ENCODE data around the gene B4GALNT2.
"Not testable (repeated sequence)": the region's sequence is repeated elsewhere in the genome, so short reads cannot be mapped to it uniquely, and the experiment has no call there.

Gene B4GALNT2, protein sequence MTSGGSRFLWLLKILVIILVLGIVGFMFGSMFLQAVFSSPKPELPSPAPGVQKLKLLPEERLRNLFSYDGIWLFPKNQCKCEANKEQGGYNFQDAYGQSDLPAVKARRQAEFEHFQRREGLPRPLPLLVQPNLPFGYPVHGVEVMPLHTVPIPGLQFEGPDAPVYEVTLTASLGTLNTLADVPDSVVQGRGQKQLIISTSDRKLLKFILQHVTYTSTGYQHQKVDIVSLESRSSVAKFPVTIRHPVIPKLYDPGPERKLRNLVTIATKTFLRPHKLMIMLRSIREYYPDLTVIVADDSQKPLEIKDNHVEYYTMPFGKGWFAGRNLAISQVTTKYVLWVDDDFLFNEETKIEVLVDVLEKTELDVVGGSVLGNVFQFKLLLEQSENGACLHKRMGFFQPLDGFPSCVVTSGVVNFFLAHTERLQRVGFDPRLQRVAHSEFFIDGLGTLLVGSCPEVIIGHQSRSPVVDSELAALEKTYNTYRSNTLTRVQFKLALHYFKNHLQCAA

DNA sequence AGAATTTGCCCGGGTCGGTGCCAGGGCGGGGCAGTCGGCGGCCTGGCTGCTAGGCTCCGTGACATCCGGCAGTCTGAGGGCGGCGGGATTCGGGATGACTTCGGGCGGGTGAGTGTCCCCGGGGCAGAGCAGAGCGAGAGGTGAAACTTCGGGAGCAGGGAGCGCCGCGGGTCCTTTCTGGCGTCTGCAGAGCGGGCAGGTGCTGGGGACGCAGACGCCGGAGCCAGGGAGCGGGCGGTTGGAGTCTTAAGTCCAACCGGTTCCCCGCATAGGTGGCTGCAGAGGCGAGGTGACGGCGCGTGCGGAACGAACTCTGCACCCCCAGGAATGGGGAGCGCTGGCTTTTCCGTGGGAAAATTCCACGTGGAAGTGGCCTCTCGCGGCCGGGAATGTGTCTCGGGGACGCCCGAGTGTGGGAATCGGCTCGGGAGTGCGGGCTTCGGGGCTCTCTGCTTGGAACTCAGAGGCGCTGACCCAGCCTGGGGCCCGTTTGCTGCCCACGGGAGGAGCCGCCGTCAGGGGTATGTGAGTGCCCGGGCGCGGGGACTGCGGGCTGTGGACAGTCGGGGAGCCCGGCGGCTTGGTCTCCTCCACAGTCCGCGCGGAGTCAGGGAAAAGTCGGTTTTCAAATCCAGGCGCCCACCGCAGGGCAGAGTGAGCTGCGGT lies at the start of gene B4GALNT2:
B4GALNT2 (plus strand) TSS at position 71 of the 666 bp plus-strand sequence; CDS start at position 95, 24 bp downstream.
- DNase-seq: no peak

DNA sequence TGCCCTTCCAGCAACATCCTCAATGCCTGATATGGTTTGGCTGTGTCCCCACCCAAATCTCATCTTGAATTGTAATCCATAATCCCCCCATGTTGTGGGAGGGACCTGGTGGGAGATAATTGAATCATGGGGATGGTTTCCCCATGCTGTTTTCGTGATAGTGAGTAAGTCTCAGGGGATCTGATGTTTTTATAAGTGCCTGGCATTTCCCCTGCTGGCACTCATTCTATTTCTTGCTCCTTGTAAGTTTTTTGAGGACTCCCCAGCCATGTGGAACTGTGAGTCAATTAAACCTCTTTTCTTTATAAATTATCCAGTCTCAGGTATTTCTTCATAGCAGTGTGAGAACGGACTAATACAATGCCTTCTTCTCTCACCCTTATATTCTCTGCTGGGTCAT lies 47.5 kb upstream of the B4GALNT2 start:
- not testable (repeated sequence) for DNase-seq

DNA sequence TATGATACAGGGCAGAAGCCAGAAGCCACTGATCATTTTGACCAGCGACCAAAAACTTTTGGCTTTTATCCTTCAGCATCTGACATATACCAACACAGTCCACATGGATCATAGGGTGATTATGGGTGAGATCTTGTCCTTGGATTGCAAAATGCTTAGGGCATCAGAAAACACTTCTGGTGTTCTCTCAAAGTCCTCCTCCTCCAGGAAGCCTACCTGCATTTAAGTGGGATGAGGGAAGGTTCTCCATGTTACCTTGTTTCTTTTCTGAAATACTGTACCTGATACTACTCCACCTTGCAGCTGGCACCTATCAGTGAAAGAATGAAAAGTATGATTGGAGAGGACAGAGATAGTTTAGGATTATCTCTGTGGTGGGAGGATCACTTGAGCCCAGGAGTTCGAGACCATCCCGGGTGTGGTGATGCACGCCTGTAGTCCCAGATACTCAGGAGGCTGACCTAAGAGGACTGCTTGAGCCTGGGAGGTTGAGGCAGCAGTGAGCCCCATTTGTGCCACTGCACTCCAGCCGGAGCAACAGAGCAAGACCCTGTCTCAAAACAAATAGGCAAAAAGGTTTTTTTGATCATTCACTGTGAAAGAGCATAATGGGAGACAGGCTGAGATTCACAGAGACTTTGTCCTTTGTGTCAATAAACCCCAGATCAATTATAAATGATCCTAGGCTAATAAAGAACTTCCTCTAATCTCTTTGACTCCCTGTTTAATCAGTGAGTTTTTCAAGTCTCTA lies 46.8 kb upstream of the B4GALNT2 start:
- no peak for DNase-seq

DNA sequence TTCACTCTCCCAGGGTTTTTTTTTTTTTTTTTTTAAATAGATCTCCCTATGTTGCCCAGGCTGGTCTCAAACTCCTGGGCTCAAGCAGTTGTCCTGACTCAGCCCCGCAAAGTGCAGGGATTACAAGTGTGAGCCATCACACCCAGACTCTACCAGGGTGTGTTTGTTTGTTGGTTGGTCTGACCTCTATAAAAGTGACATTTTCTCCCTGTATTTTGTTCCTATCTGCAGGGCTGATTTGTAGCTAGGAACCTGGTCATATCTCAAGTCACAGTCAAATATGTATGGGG lies 46.3 kb upstream of the B4GALNT2 start:
- no peak for DNase-seq

DNA sequence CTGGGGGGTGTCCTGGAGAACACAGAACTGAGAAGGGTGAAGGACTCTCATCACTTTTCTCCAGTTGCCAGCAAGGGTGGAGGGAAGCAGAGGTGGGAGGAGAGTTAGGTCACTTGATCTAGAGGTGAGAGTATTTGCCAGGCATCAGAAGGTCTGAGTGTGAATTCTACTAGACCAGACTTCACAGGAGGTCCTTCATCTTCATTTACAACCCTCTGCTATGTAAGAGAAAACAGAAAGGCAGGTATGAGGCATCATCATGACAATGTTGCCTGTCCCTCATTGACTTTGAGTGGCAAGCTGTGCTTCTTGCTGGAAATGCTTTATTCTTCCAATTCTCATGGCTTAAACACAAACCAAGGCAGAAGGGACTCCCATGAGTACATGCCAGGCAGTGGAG lies 45.9 kb upstream of the B4GALNT2 start:
- DNase-seq: no peak

DNA sequence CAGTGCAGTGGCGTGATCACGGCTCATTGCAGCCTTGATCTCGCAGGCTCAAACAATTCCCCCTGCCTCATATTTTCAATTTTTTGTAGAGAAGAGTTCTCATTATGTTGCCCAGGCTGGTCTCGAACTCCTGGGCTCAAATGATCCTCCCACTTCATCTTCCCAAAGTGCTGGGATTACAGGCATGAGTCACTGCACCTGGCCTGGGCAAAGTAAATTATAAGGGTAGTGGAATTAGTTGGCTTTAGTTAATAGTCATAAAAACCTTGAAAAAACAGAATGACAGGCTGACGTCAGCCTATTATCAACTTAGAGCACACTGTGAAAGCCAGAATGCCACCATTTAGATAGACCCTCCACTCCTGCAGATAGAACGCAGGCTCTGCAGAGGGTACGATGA lies 43.5 kb upstream of the B4GALNT2 start:
- DNase-seq: no peak

DNA sequence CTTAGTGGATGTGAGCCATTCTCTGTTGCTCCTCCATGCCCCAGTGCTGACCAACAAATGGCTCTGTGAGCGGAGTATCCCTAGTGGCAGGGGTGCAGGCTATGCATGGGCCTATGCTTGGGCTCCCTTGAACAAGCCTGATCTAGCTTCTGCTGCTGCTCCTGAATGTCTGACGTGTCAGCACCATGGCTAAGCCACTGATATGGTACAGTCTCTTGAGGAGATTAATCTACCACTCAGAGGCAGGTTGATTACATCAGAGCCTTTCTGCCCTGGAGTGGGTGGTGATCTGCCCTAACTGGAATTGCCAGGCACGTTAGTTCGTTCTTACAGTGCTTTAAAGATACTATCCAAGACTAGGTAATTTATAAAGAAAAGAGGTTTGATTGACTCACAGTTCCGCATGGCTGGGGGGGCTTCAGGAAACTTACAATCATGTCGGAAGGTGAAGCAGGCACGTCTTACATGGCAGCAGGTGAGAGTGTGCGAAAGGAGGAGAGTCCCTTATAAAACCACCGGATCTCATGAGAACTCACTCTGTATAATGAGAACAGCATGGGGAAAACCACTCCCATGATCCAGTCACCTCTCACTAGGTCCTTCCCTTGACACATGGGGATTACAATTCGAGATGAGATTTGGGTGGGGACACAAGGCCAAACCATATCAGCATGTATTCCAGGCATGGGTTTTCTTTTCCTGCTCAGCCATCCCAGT lies 41.5 kb upstream of the B4GALNT2 start:
- DNase-seq: no peak

DNA sequence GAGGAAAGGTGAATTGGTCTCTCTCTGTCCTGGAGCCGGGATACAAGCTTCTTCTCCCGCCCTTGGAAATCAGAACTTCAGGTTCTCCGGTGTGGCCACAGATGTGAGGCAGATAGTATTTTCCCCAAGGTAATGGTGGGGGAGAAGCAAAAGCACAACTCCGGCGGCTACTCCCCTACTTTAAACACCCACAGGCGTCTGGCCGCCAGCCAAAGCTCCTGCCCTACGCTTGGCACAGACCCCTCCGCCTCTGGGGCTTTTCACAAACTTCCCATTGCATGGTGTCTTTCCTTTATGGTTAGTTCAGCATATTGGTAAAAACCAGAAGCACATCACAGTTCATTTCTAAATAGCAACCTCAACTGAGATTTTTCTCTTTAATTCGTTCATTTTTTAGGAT lies 39.4 kb upstream of the B4GALNT2 start:
- DNase-seq: no peak

DNA sequence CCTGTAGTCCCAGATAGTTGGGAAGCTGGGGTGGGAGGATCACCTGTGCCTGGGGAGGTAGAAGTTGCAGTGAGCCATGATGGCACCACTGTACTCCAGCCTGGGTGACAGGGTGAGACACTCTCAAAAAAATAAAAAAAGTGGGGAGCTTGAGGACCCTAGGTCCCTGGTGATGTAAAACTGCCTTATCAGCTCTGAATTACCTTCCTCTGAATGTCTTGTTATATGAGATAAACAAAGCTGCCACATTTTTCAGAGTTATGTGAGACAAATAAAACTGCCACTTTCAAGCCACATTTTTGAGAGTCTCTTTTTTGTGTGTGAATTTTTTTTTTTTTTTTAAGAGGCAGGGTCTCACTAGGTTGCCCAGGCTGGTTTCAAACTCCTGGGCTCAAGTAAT lies 32.0 kb upstream of the B4GALNT2 start:
- DNase-seq: no peak

DNA sequence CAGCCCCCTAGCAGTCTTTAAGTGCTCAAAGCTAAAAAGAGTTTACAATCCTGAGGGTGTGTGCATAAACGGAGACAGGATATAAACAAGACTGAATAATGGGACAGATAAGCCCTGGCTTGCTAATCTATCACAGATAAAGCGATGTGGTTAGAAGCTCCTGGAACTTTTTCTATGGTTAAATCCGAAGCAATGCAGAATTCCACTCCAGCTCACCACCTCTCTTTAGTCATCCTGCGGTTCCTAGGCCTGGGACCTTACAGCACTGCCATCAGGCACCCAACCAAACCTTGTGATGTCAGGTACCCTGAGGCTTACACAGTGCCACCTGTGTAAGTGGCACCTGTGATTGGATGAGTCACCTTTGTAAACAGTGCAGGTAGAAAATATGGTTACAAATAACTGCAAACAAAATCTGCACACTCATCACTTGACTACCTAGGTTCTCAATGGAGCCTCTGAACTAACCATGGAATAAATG lies 31.5 kb upstream of the B4GALNT2 start:
- DNase-seq: no peak

DNA sequence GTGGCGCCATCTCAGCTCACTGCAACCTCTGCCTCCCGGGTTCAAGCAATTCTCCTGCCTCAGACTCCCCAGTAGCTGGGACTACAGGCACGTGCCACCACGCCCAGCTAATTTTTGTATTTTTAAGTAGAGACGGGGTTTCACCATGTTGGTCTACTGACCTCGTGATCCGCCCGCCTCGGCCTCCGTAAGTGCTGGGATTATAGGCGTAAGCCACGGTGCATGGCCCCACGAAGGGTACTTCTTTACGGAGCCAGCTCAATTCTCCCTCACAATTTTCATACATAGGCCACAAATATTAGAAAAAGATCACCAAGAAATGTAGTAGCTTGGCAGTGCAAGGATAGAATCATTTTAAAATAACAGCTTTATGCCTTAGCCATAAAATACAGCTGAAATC lies 29.2 kb upstream of the B4GALNT2 start:
- DNase-seq: not testable (repeated sequence)

DNA sequence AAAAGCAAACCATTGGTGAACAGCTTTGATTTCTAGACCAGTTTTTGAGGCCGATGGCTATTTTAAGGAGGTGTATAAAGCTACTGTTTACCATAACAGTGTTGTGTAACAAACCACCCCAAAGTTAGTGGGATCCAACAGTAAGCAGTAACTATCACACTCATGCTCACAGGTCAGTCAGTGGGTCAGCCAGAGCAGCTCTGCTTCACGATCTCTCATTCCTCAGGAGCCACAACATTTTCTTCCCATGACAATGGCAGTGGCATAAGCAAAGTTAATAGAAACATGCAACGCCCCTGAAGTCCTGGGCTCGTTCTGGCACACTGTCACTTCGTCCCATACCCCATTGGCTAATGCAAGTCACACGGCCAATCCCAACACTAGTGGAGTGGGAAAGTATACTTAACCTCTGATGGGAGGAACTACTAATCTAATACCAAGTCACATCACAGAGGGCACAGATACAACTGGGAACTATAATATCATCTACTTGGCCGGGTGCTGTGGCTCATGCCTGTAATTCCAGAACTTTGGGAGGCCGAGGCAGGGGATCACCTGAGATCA lies 28.0 kb upstream of the B4GALNT2 start:
- DNase-seq: no peak

DNA sequence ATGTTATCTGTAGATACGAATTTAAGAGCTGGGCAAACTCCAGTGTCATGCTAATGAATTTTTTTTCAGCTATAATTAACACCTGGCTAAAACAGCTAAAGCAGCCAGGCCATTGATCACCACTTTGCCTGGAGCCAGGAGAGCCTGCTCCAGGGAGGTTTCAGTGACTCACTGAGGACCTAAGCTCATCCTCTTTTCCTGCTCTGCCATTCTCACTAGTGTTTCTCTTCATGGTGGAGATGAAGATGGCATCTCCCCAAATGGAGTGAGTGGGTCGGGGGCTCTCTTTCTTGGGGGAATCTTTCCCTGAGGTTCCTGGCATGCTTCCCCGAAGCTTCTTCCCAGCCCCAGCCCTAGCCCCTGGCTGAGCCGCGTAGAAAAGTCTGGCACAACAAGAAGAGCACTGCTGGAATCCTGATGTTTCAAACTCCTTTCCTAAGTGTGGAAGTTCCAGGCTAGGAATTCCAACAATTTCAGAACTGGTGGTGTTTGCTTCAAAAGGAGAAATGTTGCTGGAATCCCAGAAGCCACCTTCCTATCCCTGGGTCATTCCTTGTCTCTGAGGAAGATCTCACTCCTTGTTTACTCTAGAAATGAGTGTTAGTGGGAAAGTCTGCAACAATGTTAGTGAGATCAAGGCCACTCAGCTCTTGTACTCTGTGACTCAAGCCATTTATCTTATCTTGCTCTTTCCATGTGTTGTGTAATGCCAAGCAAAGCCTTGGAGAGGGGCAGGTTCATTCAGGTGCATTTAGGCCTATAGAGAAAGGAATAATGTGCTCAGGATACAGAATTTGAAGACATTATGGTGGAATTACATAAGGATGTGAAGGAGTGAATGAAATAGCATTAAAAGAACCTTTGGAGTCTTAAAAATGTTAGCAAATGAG lies 26.0 kb upstream of the B4GALNT2 start:
- no peak for DNase-seq

DNA sequence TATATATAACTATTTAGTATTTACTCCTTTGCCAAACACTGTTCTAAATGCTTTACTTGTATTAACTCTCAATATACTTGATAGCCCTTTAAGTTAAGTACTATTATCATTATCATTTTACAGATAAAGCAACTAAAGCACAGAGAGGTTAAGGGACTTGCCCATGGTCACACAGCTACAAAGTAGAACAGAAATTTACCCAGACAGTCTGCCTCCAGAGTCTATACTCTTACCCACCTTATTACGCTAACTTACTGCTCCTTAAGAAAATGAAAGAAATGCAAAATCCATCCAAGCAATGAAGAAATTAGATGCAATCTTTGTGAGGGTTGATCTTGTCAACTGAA lies 25.4 kb upstream of the B4GALNT2 start:
- no peak for DNase-seq

DNA sequence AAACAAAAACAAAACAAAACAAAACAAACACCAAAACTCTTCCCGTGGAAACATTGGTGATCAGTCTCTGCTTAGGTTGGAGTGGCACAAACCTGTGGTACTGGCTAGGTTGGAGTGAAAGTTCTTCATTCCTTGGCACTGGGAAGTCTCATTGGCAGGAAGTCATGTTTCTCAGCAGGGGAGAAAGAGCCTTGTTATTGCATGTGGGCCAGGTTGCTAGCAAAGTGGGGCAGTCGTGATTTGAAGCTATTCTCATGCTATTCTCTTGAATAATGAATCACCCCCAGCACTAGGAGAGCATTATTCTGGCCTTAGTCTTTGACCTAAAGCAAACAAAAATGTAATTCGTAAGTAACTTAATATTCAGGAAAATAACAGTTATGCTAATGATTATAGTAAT lies 24.3 kb upstream of the B4GALNT2 start:
- DNase-seq: no peak

DNA sequence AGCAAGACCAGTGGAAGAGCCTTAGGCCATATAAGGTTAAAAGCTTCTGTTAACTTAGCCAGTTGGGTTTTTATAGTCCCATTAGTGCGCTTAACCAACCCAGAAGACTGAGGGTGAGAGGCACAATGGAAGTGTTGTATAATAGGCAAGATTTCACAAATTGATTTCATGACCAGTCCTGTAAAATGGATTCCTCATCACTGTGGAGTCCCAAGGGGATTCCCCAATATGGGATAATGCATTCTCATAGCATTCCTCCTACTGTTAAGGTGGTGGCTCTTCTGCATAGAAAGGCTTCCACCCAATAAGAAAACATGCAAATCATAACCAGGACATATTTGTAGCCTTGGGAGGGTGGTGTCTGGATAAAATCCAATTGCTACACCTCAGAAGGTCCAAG lies 22.1 kb upstream of the B4GALNT2 start:
- no peak for DNase-seq

DNA sequence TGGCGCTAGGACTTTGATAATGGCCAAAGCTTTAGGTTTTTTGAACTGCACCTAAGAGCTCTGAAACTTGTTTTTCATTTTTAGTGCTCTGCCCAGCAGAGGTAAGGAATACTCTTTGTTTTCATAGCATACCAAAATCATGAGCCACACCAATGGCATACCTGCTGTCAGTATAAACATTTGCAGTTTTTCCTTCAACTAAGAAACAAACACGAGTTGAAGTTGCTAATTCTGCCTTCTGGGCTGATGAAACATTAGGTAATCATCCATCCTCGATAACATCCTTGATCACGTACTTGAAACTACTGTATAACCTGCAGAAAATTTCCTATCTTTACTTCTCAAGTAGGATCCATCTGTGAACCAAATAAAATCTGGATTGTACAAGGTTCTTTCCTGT lies 20.6 kb upstream of the B4GALNT2 start:
- DNase-seq: no peak

DNA sequence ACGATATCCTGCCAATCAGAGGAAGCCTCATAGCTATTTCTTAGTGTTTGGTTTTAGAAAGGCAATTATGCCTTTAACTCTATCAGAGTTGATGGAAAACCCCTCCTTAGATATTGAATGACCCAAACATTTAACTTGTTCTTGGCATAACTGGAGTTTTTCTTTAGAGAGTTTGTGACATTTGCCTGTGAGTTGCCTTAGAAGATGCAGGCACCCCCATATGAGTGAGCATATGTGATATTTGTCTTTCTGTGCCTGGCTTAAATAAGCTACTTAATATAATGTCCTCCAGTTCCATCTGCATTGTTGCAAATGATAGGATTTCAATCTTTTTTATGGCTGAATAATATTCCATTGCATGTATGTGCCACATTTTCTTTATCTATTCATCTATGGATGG lies 19.6 kb upstream of the B4GALNT2 start:
- no peak for DNase-seq

DNA sequence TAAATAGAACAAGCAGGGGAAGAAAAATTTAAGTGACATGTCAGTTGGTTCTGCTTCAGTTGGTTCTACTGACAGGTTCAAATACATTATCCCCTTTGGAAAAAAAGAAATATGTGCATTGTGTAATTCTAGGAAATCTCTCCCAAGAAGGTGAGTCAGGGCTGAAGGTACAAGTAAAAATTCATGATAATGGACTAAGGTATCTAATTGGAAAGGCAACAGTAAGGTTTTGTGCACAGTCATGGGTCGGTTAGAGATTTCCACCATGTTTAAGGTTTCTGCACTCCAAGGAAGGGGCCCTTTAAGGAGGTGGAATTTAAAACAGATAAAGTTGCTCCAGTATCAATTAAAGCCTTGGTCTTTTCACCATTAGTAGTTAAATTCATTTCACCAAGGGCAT lies 17.9 kb upstream of the B4GALNT2 start:
- no peak for DNase-seq

DNA sequence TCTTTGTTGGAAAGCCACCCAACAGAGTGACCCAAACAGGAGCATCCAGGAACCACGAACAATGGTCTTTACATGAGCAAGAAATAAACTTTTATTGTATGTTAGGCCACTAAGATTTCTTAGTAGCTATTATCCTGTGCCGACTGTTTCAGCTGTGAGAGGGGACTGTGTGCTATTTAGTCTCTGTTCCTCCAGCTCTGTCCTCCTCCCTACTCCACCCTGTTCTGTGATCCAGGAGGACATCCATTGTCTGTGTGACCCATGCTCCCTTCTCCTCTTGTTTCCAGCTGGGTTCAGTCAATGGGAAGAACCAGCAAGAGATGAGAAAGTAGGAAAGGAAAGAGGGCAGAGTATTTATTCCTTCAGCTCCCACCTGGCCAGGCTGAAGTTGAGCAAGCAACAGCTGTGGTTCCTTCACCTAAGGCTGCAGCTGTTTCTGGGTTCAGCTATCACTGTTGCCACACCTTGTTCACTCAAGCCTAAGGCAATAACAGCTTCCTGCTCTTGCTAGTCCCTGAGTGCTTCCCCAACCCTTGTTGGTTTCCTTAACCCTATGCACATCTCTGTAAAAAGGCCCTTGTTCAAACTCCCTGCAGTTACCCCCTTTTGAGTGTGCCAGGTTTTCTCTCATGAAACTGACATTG lies 14.9 kb upstream of the B4GALNT2 start:
- DNase-seq: no peak

DNA sequence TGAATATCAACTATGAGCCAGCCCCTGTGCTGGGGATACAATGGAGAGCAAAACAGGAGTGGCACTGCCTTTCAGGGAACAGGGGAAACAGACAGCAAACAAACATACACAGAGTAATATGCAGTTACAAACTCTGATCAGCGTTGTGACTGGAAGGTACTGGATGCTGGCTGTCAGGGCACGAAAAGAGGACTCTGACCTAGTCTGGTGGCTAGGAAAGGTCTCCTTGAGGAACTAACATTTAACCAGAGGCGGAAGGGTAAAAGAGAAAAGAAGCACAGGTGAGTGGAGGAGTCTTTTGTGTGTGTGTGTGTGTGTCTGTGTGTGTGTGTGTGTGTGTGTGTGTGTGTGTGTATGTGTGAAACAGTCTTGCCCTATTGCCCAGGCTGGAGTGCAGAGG lies 12.4 kb upstream of the B4GALNT2 start:
- DNase-seq: no peak
